ENCODE measurements around the gene GNB5. TPM values are rescaled to one million over a fixed set of nuclear protein-coding genes. Genes with fewer than 3 reads are reported as not detected.

GNB5 gene
- total RNA-seq, 1 experiment from 2014 or later = 48.8 TPM

DNA sequence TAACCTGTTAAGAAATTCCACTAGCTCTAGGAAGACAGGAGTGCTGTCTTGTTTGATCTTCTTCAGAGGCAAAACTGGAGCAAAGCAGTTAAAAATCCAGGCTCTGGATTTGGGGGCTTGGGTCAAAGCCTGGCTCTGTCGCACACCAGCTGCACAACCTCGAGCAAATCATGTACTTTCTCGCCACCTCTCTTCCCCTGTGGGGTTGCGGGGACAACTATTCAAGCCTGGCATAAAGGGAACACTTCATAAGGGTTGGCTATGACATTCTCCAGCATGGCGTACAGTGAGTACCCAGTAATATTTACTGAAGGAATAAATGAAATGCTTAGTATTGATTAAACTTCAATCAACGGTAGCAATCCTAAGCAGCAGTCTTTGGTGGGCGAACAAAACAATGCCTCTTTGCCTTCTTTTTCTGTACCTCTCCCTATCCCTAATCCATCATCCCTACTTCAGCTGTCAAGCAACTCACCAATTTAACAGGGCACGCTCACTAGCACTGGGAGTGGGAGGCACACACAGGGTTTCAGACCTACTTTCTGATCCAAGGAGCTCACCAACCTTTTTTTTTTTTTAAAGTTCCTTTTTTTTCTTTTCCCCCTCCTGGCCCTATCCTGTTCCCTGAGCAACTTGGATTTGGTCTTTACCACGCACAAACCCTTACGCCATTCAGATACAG is 33.0 kb downstream of the GNB5 start:
- no peak overlapping the region for H3K27ac Mint-ChIP-seq (ENCODE audit: unreplicated experiment)

DNA sequence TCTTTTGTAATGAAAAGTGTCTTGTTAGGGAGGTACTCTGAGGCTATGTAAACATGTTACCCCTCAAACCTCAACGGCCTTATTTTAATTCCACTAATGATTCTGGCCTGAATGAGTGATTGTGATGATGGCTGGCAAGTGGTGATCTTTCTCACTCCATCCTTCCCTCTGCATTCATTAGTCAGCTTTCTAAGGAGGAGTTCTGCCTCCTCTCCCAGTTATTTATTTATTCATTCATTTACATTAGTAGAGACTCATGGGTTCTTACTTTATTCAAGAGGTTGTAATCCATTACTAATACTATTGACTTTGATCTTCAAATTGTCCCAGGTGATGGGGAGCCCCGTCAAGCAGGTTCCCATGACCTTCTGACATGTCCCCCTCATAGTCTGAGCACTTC is 35.3 kb downstream of the GNB5 start:
- Mint-ChIP-seq H3K27ac (ENCODE audit: unreplicated experiment) (no peak overlapping the region), H3K36me3 (ENCODE audit: insufficient read depth, unreplicated experiment) (peaks cover 13% of the 10 kb centered on the region), H3K27me3 (ENCODE audit: unreplicated experiment) (no peaks in the 10 kb centered on the region), H3K9me3 (ENCODE audit: low read depth, unreplicated experiment) (no peaks in the 10 kb centered on the region), H3K4me1 (ENCODE audit: low read depth, unreplicated experiment) (no peaks in the 10 kb centered on the region), H3K4me3 (ENCODE audit: low read depth, unreplicated experiment) (no peak overlapping the region)
- no TSS peak for BruUV-seq (replicated peaks)
- TF ChIP-seq, protein P1, sequence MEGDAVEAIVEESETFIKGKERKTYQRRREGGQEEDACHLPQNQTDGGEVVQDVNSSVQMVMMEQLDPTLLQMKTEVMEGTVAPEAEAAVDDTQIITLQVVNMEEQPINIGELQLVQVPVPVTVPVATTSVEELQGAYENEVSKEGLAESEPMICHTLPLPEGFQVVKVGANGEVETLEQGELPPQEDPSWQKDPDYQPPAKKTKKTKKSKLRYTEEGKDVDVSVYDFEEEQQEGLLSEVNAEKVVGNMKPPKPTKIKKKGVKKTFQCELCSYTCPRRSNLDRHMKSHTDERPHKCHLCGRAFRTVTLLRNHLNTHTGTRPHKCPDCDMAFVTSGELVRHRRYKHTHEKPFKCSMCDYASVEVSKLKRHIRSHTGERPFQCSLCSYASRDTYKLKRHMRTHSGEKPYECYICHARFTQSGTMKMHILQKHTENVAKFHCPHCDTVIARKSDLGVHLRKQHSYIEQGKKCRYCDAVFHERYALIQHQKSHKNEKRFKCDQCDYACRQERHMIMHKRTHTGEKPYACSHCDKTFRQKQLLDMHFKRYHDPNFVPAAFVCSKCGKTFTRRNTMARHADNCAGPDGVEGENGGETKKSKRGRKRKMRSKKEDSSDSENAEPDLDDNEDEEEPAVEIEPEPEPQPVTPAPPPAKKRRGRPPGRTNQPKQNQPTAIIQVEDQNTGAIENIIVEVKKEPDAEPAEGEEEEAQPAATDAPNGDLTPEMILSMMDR (IDR thresholded peaks at IDR 0.05; ENCODE audit: unreplicated experiment) = no peak
- CTCF ChIA-PET = no interaction called here
- DNase-seq = no peak
- intact Hi-C loops (cut with micrococcal nuclease; ENCODE audit: unreplicated experiment) = no loop called here

More for the DNA sequence above, 33.0 kb downstream of the GNB5 start:
- DNase-seq = no peak
- Mint-ChIP-seq H3K4me3 (ENCODE audit: low read depth, unreplicated experiment) (no peak overlapping the region), H3K9me3 (ENCODE audit: low read depth, unreplicated experiment) (no peaks in the 10 kb centered on the region), H3K27me3 (ENCODE audit: unreplicated experiment) (no peaks in the 10 kb centered on the region), H3K36me3 (ENCODE audit: insufficient read depth, unreplicated experiment) (peaks cover 4% of the 10 kb centered on the region), H3K4me1 (ENCODE audit: low read depth, unreplicated experiment) (no peaks in the 10 kb centered on the region)
- TF ChIP-seq, protein P1 (IDR thresholded peaks at IDR 0.05; ENCODE audit: unreplicated experiment) = no peak
- CTCF ChIA-PET = interaction anchor here (0.7 kb wide), 1 partner anchor 480 kb away, joined by 3 read pairs; no protein-coding TSS in a partner anchor
- no TSS peak for BruUV-seq (replicated peaks)
- intact Hi-C loops (cut with micrococcal nuclease; ENCODE audit: unreplicated experiment) = no loop called here

DNA sequence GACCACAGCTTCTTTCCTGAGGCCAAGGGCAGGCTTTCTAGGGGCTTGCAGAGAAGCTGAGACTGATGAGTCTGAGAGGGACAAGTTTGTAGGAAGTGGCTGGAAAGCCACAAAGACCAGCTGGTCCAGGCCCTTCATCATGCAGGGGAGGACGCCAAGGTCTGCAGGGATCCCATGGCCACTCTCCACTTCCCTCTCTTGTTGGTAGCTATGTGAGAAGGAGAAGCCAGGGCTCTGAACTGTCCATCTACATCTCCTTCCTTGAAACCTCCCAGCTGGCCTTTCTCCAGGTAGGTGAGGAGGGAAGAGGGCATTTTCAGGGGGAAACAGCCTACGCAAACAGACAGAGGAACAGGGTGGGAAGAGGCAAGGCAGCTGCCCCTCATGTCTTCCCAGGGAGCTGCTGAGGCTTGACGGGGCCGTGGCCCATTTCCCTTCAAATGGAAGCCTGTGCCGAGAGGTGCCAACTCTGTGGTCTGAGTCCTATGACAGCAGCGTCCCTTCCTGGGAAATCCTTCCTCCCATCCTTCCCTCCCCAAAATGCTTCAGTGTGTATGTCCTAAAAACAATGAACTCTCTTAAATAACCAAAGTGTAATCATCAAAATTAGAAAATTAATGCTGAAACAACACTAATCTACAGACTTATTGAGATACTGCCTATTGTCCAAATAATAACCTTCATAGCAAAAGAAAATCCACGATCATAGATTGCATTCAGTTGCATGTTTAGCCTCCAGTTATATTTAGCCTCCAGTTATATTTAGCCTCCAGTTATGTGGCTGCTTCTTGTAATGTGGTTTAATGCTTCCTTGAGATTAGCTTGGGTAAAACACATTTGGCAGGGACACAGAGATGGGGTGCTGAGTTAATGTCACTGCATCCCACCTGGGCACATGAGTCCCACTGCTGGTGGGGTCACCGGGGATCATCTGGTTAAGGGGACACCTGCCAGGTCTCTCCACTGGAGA is 36.0 kb downstream of the GNB5 start:
- BruUV-seq (replicated peaks) = no TSS peak
- CTCF ChIA-PET = no interaction called here
- DNase-seq = no peak
- intact Hi-C loops (cut with micrococcal nuclease; ENCODE audit: unreplicated experiment) = no loop called here
- Mint-ChIP-seq H3K27me3 (ENCODE audit: unreplicated experiment) (no peaks in the 10 kb centered on the region), H3K36me3 (ENCODE audit: insufficient read depth, unreplicated experiment) (peaks cover 13% of the 10 kb centered on the region), H3K4me3 (ENCODE audit: low read depth, unreplicated experiment) (no peak overlapping the region), H3K27ac (ENCODE audit: unreplicated experiment) (no peak overlapping the region), H3K9me3 (ENCODE audit: low read depth, unreplicated experiment) (no peaks in the 10 kb centered on the region), H3K4me1 (ENCODE audit: low read depth, unreplicated experiment) (no peaks in the 10 kb centered on the region)
- TF ChIP-seq, protein P1 (IDR thresholded peaks at IDR 0.05; ENCODE audit: unreplicated experiment) = no peak

DNA sequence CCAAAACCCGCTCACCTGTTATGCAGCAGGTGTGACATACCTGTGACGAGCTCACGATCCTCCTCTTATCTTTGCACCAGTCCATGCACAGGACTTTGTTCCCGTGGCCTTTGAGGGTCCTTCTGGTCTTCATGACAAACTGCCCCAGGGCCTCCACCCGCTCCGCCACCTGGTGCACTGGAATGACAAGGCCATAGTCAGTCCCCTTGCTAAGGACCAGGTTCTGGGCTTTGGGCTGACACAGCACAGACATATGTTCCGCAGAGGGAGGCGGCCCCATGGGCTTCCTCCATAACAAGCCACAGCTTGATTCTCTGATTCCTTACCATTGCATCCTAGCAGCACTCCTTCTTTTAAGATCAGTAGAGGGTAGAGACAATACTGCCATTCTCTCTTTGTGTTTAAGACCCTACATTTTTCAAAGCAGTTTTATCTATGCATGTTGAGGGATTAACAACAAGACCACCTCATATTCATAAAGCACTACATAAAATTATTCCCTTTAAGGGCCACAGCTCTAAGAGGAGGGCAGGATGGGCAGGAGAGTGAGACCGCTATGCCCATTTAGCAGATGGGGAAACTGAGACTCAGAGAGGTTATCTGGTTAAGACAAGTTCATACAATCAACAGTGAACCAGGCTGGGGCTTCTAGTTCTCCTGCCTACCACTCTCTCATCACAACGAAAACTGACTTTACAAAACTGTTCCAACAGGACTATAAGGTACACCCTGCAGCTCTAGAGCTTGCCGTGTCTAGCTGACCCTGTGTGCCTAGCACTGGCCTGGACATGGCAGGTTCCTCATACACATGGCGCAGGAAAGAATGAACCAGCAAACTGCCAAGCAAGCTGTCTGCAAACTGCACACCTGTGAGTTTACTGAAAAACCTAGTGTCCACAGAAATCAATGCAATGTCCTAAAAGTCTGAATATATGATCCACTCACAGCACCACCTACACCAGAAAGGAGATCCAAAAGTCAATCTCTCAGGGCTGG is 37.0 kb downstream of the GNB5 start:
- Mint-ChIP-seq H3K27me3 (ENCODE audit: unreplicated experiment) (no peaks in the 10 kb centered on the region), H3K27ac (ENCODE audit: unreplicated experiment) (no peak overlapping the region), H3K4me1 (ENCODE audit: low read depth, unreplicated experiment) (no peaks in the 10 kb centered on the region), H3K4me3 (ENCODE audit: low read depth, unreplicated experiment) (no peak overlapping the region), H3K36me3 (ENCODE audit: insufficient read depth, unreplicated experiment) (peaks cover 13% of the 10 kb centered on the region), H3K9me3 (ENCODE audit: low read depth, unreplicated experiment) (no peaks in the 10 kb centered on the region)
- intact Hi-C loops (cut with micrococcal nuclease; ENCODE audit: unreplicated experiment) = no loop called here
- TF ChIP-seq, protein P1 (IDR thresholded peaks at IDR 0.05; ENCODE audit: unreplicated experiment) = no peak
- DNase-seq = no peak
- no TSS peak for BruUV-seq (replicated peaks)
- CTCF ChIA-PET = no interaction called here

All from Calu3 (cell line).